Amniotic epithelial cell (primary cell): ENCODE measurements around the gene RPL36.
"Not testable (repeated sequence)": the region's sequence is repeated elsewhere in the genome, so short reads cannot be mapped to it uniquely, and the experiment has no call there.

Experiments used
- DNase-seq: peaks from one replicate; pipeline ENCODE4 v3.0.0-alpha.2; 2010; ENCODE audit warnings: low read depth

RPL36 gene

DNA sequence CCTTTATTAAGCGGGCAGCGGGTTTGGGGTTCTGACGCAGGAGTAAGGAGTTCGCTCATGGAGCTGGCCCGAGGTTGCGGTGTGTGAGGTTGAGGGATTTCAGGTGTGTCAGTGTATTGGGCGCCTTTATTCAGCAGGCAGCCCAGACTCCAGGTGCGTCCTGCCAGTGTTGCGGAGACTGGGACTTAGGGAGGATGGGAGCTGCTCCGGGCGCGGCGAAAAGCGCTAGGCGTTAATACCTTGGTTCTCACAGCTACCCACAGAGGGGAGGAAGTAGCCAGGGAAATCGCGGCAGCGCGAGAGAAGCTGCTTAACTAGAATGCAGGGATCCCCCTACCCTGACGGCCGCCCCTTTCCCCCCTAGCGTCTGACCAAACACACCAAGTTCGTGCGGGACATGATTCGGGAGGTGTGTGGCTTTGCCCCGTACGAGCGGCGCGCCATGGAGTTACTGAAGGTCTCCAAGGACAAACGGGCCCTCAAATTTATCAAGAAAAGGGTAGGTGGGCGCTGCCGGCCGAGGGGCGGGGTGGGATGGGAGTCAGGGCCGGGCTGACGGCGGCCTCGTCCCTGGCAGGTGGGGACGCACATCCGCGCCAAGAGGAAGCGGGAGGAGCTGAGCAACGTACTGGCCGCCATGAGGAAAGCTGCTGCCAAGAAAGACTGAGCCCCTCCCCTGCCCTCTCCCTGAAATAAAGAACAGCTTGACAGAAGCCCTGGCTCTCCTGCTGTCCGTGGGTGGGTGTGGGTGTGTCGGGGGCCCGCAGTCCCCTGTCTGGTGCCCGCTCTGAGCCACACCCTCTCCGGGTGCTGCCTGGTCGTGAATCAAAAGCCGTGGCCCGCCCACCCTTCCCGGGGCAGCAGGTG lies 1.1 kb downstream of the RPL36 start:
- peak; percentile 48 for DNase-seq

- peak; percentile 51 for DNase-seq
These were observed 2.0 kb downstream of the RPL36 start for GRCh38 chr19:5691822-5692722.

- DNase-seq, result no peak
These were observed 2.7 kb downstream of the RPL36 start for GRCh38 chr19:5692723-5693194.

GRCh38 chr19:5693195-5694166 lies 3.4 kb downstream of the RPL36 start:
- DNase-seq, result no peak

- DNase-seq, result no peak
These were observed 4.3 kb downstream of the RPL36 start for GRCh38 chr19:5694167-5694955.

DNA sequence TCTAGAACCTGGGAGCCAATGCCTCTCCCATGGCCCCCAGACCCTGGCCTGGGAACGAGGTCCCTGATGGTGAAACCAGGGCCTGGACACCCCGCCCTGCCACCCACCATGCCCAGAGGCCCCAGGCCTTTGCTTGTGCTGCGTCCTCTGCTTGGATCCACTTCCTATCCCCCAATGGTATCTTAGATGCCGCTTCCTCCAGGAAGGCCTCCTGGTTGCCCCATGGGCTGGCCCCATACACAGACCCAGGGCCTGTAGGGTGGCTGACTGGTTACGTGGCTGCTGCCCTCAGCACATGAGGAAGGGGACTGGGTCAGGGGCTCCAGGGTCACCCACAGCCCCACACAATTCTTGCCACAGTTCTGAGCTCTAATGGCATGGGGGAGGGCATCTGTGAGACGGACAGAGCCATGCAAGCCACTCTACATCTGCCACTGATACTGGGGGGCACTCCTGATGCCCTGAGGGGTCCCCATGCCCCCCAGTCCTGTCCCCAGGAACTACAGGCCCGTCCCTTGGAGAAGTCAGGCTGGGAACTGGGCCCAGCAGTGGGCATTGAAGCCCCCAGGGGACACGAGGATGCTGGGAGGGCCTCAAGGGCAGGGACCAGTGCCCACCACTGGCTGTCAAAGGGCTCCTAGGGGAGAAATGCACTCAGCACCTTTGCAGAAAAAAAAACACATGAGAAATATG lies 5.0 kb downstream of the RPL36 start:
- DNase-seq, result no peak

GRCh38 chr19:5695649-5696195 lies 5.6 kb downstream of the RPL36 start:
- DNase-seq, result no peak

DNA sequence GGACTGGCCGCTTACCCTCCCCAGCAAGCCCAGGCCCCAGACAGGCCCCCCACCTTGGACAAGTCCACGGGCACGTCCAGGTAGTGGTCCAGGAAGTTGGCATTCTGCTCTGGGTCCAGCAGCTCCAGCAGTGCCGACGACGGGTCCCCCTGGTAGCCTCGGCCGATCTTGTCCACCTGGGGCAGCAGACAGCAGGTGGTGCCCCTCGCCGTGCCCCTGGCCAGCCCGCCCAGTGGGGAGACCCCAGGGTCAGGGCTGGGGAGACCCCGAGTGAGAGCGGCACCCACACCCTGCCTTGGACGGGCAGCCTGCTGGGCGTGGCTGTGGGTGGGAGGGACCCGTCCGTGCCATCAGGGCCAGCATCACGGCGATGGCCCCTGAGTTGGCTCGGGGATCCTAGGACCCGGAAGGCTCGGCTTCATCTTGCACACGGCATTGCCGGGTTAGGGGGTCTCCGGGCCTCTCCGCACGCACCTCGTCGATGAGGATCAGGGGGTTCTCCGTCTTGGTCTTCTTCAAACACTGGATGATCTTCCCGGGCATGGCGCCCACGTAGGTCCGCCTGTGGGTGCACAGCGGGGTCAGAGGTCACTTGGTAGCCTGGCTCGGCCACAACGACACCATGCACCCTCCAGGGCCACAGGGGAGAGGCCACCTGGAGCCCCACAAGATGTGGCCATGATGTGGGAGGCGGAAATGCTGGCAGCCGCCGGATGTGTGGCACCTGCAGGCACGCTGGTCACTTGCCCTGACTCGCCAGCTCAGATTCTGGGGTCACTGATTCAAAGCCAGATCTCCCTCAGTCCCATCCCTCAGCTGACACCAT lies 6.3 kb downstream of the RPL36 start:
- no peak for DNase-seq

DNA sequence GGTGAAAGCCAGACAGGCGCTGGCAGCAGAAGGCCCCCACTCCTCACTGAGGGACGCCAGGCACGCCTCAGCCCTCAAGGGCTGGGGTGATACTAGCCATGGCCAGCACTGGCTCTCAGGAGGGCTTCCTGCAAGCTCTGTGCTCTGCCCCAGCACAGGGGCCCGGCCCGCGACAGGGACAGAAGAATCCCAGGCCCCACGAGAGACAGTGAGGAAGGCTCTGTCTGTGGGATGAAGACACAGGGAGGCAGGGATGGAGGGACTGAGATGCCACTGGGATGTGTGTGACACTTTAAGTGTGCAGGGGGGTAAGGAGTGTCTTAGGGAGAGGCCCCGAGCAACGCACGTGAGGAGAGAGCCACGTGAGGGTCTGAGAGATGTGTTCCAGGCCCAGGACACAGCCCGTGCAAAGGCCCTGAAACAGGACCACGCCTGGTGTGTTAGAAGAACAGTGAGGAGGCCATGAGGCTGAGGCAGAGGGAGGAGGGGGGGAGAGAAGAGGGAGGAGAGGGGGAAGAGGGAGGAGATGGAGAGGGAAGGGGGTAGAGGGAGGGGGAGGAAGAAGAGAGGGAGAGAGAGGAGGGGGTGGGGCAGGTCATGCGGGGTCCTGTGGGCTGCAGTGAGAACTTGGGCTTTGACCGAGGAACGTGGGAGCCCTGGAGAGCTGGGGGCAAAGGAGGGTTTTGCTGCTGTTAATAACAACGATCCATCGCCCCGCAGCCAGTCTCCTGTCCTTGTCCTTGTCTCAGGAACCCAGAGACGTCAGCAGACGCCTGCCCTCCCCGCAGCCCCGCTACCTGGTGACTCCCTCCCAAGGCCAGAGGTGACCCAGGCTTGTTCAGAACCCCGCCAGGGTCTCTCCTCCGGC lies 7.2 kb downstream of the RPL36 start:
- no peak for DNase-seq

DNA sequence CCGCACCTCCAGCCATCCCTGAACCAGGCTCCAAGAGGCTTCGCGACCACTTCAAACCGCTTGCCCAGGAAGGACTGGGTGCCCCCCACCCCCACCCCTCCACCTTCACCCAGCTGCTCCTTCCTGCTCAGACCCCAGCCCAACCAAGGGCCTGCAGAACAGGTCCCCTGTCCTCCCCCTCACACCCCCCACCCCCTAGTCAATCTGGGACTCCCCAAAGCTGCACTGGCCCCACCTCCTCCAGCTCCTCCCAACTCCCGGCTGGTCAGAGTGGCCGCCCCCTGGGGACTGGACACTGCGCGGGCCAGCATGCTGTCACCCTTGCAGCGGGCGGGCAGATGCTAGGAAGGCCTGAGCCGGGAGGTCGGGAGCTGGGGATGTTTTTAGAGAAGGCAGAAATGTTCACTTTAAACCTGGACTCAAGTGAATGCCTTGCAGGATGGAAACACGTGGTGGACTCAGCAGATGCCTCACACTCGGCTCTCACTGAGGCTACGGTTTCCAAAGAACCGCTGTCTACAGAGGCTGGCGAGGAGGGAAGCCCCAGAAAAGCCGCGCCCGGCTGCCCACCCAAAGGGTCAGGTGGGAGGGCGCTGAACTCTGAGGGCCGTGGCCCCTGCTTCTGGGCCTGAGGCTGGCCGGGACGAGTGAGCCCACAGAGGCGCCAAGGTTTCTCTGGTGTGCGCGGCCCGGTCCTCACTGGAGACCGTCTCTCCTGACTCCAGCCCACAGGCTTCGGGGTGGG lies 8.0 kb downstream of the RPL36 start:
- no peak for DNase-seq

- DNase-seq, result no peak
These were observed 8.7 kb downstream of the RPL36 start for GRCh38 chr19:5698635-5699422.

DNA sequence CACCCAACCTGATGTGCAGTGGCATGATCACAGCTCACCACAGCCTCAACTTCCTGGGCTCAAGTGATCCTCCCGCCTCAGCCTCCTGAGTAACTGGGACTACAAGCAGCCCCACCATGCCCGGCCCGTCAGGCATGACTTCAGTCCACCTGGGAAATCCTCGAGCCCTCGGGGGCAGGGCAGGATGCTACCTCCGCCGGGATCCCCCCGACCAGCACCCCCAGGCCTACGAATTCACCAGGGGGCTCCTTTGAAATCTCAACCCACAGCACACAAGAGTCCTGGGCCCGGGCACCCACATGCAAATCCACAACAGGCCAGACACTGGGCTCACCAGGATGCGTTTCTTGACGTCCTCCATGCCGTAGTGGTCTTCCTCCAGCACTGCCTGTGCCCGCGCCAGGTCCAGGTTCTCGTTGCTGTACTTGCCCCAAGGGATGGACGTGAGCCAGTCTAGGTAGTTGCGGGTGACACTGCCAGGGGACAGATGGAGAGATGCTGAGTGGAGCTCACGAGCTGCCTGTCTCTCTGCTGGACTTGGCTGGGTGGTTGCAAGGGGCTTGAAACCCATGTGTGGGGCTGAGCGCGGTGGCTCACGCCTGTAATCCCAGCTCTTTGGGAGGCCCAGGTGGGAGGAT lies 10.5 kb downstream of the RPL36 start:
- no peak for DNase-seq

DNA sequence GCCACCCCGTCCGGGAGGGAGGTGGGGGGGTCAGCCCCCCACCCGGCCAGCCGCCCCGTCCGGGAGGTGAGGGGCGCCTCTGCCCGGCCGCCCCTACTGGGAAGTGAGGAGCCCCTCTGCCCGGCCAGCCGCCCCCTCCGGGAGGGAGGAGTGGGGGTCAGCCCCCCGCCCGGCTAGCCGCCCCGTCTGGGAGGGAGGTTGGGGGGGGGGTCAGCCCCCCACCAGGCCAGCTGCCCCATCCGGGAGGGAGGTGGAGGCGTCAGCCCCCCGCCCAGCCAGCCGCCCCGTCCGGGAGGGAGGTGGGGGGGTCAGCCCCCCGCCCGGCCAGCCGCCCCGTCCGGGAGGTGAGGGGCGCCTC lies 11.9 kb downstream of the RPL36 start:
- DNase-seq, result not testable (repeated sequence)

- DNase-seq, result no peak
These were observed 14.0 kb downstream of the RPL36 start for GRCh38 chr19:5703819-5704818.

DNA sequence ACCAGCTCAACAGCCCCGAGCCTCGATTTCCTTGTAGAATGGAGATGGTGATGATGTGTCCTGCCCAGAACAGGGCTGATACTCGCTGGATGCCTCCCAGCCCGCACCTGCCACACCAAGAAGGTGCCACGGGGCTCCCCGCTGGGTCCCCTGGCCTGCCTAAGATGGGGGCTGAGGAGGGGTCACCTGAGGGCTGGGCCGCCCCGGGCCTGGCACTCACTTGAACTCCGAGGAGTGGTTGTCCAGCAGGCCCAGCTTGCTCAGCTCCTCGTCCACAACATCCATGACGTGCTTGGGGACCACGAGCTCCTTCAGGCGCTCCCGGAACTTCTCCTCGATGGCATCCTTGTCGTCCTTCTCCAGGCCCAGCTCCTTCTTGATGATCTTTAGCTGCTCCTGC lies 15.5 kb downstream of the RPL36 start:
- no peak for DNase-seq
